Activated naive CD8-positive, alpha-beta T cell treated with anti-CD3 and anti-CD28 coated beads, Interleukin-2, amount 10 ng/mL, durations not matched to agents 7 days and 5 days (primary cell): ENCODE results near the gene CALML4. TPM values are rescaled to one million over a fixed set of nuclear protein-coding genes. Genes with fewer than 3 reads are reported as not detected.

ENCODE experiments used
- ATAC-seq: fragments of 150-1000 bp; cut with Tn5 transposase; one replicate; pipeline ENCODE4 v1.10.0; 2021; ENCODE audit warnings: low read depth, moderate library complexity
- POLR2A ChIA-PET: fragments of 350-600 bp; sonication (Branson Sonifier 250); formaldehyde crosslinking; loops from one replicate; lab custom pipeline; 2021; ENCODE audit warnings: antibody characterized with exemption; lab: Charles Lee
- DNase-seq: peaks from one replicate; pipeline ENCODE4 v3.0.0; 2021
- H3K27ac Mint-ChIP-seq: one replicate; pipeline ENCODE4 v1.8.0; 2022; ENCODE audit warnings: mild to moderate bottlenecking, mixed read lengths
- H3K27me3 Mint-ChIP-seq: one replicate; pipeline ENCODE4 v1.8.0; 2022; ENCODE audit warnings: mild to moderate bottlenecking, moderate library complexity, mixed read lengths
- H3K36me3 Mint-ChIP-seq: one replicate; pipeline ENCODE4 v1.8.0; 2021; ENCODE audit warnings: mild to moderate bottlenecking, mixed read lengths
- H3K4me1 Mint-ChIP-seq: one replicate; pipeline ENCODE4 v1.8.0; 2021; ENCODE audit warnings: mixed read lengths
- H3K4me3 Mint-ChIP-seq: one replicate; pipeline ENCODE4 v1.8.0; 2022; ENCODE audit warnings: mild to moderate bottlenecking, moderate library complexity, mixed read lengths
- H3K9me3 Mint-ChIP-seq: one replicate; pipeline ENCODE4 v1.8.0; 2021; ENCODE audit warnings: mixed read lengths
- total RNA-seq, 2 experiments: library from RNA; stranded (reverse); gene quantifications; one replicate each; pipeline ENCODE4 v1.2.3, GENCODE V29; 2021

CALML4 gene
- total RNA-seq, 2 experiments from 2014 or later: 10.3 to 12.2 TPM

DNA sequence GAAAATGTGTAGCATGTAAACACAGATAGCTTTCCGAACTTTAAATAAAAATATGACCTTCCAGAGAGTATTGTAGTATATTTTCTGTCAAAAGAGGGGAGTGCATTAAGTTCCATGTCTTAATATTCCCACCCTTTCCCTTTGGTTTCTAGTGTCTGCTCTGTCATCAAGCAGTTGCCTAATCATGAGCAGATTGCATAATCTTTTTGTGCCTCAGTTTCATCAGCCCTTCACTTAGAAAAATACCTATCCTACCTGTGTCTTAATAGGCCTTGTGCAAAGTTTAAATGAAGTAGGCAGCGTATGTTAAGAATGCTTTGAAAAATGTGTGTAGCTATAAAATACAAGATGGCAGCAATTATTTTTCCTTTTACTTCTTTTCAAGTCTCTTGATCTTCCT is 52.8 kb downstream of the CALML4 start:
- Mint-ChIP-seq H3K4me3 (no peak overlapping the region), H3K4me1 (peaks cover 9% of the 10 kb centered on the region), H3K9me3 (no peaks in the 10 kb centered on the region), H3K27ac (no peak overlapping the region), H3K36me3 (peaks cover 19% of the 10 kb centered on the region), H3K27me3 (no peaks in the 10 kb centered on the region)
- no peak for ATAC-seq
- POLR2A ChIA-PET: no interaction called here
- no peak for DNase-seq

DNA sequence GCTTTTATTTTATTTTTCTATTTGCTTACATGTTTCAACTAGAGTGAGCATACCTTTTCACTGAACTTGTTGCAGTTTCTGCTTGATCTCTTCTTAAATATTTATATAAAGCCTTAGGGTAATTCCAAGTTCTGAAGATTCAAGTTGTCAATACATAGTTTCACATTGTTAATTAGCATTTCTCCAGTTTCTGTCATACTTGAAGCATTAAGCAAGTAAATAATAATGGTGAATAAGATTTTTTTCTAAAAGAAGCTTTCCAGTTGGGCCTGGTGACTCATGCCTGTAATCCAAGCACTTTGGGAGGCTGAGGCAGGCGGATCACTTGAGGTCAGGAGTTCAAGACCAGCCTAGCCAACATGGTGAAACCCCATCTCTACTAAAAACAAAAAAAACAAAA is 53.9 kb downstream of the CALML4 start:
- ATAC-seq: no peak
- Mint-ChIP-seq H3K27ac (no peak overlapping the region), H3K4me1 (peaks cover 9% of the 10 kb centered on the region), H3K4me3 (no peak overlapping the region), H3K36me3 (peaks cover 22% of the 10 kb centered on the region), H3K9me3 (no peaks in the 10 kb centered on the region), H3K27me3 (no peaks in the 10 kb centered on the region)
- no peak for DNase-seq
- POLR2A ChIA-PET: no interaction called here

DNA sequence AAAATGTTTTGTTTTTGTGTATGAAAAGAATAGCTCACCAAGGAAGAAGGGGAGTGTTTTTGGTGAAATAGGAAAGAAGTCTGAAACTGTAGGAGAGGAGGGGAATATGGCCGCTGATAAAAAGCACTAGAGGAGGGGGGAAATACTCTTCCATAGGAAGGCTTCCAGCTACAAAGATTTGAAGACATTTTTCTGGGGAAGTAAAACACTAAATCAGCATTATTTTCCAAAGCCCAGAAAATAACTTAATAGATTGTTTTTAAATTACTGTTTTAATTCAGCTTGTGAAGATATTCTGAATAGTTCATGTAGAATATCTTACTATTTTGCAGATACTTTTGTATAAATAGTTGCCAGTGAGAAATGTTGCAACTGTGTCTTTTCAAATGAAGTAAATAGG is 54.9 kb downstream of the CALML4 start:
- Mint-ChIP-seq H3K27me3 (no peaks in the 10 kb centered on the region), H3K9me3 (no peaks in the 10 kb centered on the region), H3K27ac (no peak overlapping the region), H3K36me3 (peaks cover 24% of the 10 kb centered on the region), H3K4me3 (no peak overlapping the region), H3K4me1 (peaks cover 9% of the 10 kb centered on the region)
- ATAC-seq (no peak), DNase-seq (no peak)
- POLR2A ChIA-PET: no interaction called here

DNA sequence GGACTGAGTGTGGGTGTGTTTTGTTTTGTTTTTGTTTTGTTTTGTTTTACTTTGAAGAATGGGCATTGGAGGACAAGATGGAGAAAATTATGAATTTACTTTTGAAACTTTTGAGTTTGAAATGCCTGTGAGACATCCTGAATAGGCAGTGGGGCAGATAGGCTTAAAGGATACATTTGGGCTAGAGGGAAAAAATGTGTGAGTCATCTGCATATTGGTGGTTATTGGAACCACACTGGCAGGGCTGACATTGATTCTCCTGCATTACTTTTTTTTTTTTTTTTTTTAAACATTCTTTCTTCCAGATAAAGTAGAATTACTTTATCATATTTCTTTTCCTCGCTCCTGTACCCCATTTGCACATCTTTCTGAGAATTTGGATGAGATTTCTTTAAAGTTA is 56.1 kb downstream of the CALML4 start:
- ATAC-seq (no peak), DNase-seq (no peak)
- Mint-ChIP-seq H3K27ac (no peak overlapping the region), H3K4me3 (no peak overlapping the region), H3K27me3 (no peaks in the 10 kb centered on the region), H3K9me3 (no peaks in the 10 kb centered on the region), H3K4me1 (peaks cover 9% of the 10 kb centered on the region), H3K36me3 (peaks cover 23% of the 10 kb centered on the region)
- POLR2A ChIA-PET: no interaction called here

DNA sequence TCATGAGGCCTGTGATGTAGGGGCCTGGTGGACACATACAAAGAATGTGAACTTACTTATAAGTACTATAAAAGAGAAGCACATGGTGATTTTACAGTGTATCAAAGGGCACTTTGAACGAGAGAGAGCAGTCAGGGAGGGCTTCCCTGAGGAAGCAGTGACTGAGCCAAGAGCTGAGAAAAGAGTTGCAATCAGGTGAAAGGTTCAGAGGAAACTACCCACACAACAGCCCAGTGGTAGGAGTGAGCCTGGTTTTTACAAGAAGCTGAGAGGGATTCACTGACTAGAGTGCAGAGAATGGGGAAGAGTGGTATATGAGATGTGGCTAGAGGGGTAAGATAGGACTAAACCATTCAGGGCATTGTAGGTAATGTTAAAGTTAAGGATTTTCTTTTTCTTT is 57.1 kb downstream of the CALML4 start:
- H3K9me3 Mint-ChIP-seq: no peaks in the 10 kb centered on the region
- H3K4me1 Mint-ChIP-seq: peaks cover 13% of the 10 kb centered on the region
- no peak overlapping the region for H3K4me3 Mint-ChIP-seq
- ATAC-seq (no peak), DNase-seq (no peak)
- POLR2A ChIA-PET: no interaction called here
- no peak overlapping the region for H3K27ac Mint-ChIP-seq
- H3K27me3 Mint-ChIP-seq: no peaks in the 10 kb centered on the region
- peaks cover 27% of the 10 kb centered on the region for H3K36me3 Mint-ChIP-seq

DNA sequence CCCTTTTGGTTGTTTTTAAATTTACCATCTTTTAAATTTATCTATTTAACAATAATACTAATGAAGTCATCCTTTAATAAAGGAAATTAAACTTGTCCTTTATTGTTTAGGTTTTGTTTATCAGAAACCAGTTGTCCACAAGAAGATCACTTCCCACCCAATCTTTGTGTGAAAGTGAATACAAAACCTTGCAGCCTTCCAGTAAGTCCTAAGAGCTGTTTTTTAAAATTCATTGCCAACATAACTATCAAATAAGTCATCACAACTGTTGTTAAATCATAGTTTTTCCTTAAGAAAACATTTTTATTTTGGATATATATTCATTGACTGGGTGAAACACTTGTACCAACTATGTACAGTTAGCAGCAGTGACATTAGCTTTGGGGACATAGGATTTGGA is 59.4 kb downstream of the CALML4 start:
- no peak for ATAC-seq
- Mint-ChIP-seq H3K27ac (no peak overlapping the region), H3K27me3 (no peaks in the 10 kb centered on the region), H3K36me3 (peaks cover 20% of the 10 kb centered on the region), H3K4me3 (no peak overlapping the region), H3K4me1 (peaks cover 13% of the 10 kb centered on the region), H3K9me3 (no peaks in the 10 kb centered on the region)
- POLR2A ChIA-PET: no interaction called here
- no peak for DNase-seq

DNA sequence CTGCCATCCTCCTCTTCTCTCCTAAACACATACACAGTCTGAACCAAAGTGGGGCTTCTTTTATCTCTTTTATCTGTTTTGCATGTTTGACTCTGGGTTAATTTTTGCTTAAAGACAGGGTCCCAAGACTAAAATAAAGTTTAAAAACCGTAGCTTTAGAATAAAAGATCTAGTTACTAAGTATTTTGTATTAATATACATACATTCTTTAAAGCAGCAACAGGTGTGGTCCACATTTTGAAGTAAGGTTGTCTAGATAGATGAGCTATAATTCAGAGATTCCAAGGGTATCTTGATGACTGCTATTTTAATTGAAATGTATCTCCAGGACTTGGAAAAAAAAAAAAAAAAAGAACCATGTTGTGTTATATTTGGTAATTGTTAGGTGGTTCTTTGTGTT is 61.3 kb downstream of the CALML4 start:
- Mint-ChIP-seq H3K4me1 (peaks cover 14% of the 10 kb centered on the region), H3K4me3 (no peak overlapping the region), H3K27ac (no peak overlapping the region), H3K27me3 (no peaks in the 10 kb centered on the region), H3K36me3 (peaks cover 22% of the 10 kb centered on the region), H3K9me3 (no peaks in the 10 kb centered on the region)
- DNase-seq: no peak
- no peak for ATAC-seq
- POLR2A ChIA-PET: no interaction called here

DNA sequence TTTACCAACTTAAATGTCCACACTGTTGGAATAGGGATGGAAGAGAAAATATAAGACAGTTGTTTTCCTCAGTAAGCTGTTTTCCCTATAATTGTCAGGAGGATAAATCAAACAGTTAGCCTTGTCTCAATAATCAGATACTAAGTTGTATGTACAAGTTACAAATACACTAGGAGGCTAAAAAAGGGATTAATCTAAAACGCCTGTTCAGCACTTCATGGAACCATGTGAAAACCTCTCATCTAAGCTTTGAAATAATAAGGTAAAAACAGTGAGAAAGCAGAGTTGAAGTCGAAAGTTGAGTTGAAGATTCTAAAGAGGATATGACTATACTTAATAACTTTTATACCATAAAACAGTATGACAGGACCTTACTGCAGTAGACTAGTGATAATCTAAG is 62.0 kb downstream of the CALML4 start:
- Mint-ChIP-seq H3K4me1 (peaks cover 14% of the 10 kb centered on the region), H3K9me3 (no peaks in the 10 kb centered on the region), H3K4me3 (no peak overlapping the region), H3K27me3 (no peaks in the 10 kb centered on the region), H3K27ac (no peak overlapping the region), H3K36me3 (peaks cover 22% of the 10 kb centered on the region)
- POLR2A ChIA-PET: no interaction called here
- no peak for DNase-seq
- ATAC-seq: no peak

Other genes with a start within 250 kb of the CALML4 start
- 10 to 100 TPM; 53.8 to 54.3 TPM for gene PIAS1, start 151.0 kb downstream of the CALML4 start, total RNA-seq
- 10 to 100 TPM; 38.4 to 42.1 TPM for gene CLN6, start 24.4 kb upstream of the CALML4 start, total RNA-seq
- gene FEM1B, start 72.4 kb upstream of the CALML4 start, total RNA-seq: 10 to 100 TPM; 51.9 to 54.0 TPM
- gene ITGA11, start 226.8 kb upstream of the CALML4 start, total RNA-seq: under 1 TPM; 0.57 to 0.61 TPM